KMS-11 (cell line): Measurements from ENCODE around the gene DIAPH2.

ENCODE experiments used
- H2AFZ ChIP-seq: fragments of 200-600 bp; sonication (generic); 2 replicates; pipeline ENCODE4 v1.6.1; 2016; ENCODE audit warnings: antibody characterized with exemption, mixed run types, low read depth
- H3K27ac ChIP-seq: fragments of 200-600 bp; sonication (generic); 2 replicates; pipeline ENCODE4 v1.6.1; 2016; ENCODE audit warnings: mild to moderate bottlenecking, mixed run types
- H3K27me3 ChIP-seq: fragments of 200-600 bp; sonication (generic); 2 replicates; pipeline ENCODE4 v1.6.1; 2017; ENCODE audit warnings: mild to moderate bottlenecking, low read depth, mixed run types, moderate library complexity; ENCODE audit not compliant: insufficient read depth
- H3K36me3 ChIP-seq: fragments of 200-600 bp; sonication (generic); 2 replicates; pipeline ENCODE4 v1.6.1; 2017; ENCODE audit warnings: mild to moderate bottlenecking, mixed run types; ENCODE audit not compliant: insufficient read depth
- H3K4me1 ChIP-seq: fragments of 200-600 bp; sonication (generic); 2 replicates; pipeline ENCODE4 v1.6.1; 2016; ENCODE audit warnings: mild to moderate bottlenecking, low read depth, mixed run types; ENCODE audit not compliant: poor library complexity, severe bottlenecking
- H3K4me2 ChIP-seq: fragments of 200-600 bp; sonication (generic); 2 replicates; pipeline ENCODE4 v1.7.0; 2016; ENCODE audit warnings: mild to moderate bottlenecking, mixed run types
- H3K4me3 ChIP-seq: fragments of 200-600 bp; sonication (generic); IDR thresholded peaks from 2 replicates; pipeline ENCODE4 v1.6.1; 2017; ENCODE audit warnings: low read depth, low read length, mixed read lengths; ENCODE audit not compliant: insufficient read depth
- H3K79me2 ChIP-seq: fragments of 200-600 bp; sonication (generic); 2 replicates; pipeline ENCODE4 v1.6.1; 2016; ENCODE audit warnings: low read depth, mixed run types; ENCODE audit not compliant: insufficient read depth
- H3K9ac ChIP-seq: fragments of 200-600 bp; sonication (generic); 2 replicates; pipeline ENCODE4 v1.6.1; 2016; ENCODE audit warnings: mild to moderate bottlenecking, mixed run types
- H4K20me1 ChIP-seq: fragments of 200-600 bp; sonication (generic); 2 replicates; pipeline ENCODE4 v1.6.1; 2016; ENCODE audit warnings: mild to moderate bottlenecking, mixed run types; ENCODE audit not compliant: insufficient read depth
- TF ChIP-seq, protein P1 (sequence below): fragments of 200-600 bp; sonication (generic); conservative IDR thresholded peaks from 2 replicates; pipeline ENCODE4 v1.6.1; 2017; ENCODE audit warnings: low read depth, mild to moderate bottlenecking, antibody characterized with exemption, low read length, moderate library complexity, mixed read lengths

DIAPH2 gene

GRCh38 chrX:96684339-96685209 is at the start of gene DIAPH2:
DIAPH2 (plus strand) TSS chrX:96684842.
- Histone ChIP-seq H3K36me3 (no peaks in the 10 kb centered on the region), H4K20me1 (no peaks in the 10 kb centered on the region), H3K9ac (peak within 1 kb of the TSS; percentile 75; the same call in 1 of the 2 replicates), H3K4me2 (peak within 1 kb of the TSS; percentile 56), H3K4me3 (no peak within 1 kb of the TSS), H3K27me3 (no peaks in the 10 kb centered on the region), H3K4me1 (peaks cover 12% of the 10 kb centered on the region), H3K79me2 (no peaks in the 10 kb centered on the region), H3K27ac (peak within 1 kb of the TSS; percentile 48), H2AFZ (peak within 1 kb of the TSS; percentile 81)
- TF ChIP-seq, protein P1, sequence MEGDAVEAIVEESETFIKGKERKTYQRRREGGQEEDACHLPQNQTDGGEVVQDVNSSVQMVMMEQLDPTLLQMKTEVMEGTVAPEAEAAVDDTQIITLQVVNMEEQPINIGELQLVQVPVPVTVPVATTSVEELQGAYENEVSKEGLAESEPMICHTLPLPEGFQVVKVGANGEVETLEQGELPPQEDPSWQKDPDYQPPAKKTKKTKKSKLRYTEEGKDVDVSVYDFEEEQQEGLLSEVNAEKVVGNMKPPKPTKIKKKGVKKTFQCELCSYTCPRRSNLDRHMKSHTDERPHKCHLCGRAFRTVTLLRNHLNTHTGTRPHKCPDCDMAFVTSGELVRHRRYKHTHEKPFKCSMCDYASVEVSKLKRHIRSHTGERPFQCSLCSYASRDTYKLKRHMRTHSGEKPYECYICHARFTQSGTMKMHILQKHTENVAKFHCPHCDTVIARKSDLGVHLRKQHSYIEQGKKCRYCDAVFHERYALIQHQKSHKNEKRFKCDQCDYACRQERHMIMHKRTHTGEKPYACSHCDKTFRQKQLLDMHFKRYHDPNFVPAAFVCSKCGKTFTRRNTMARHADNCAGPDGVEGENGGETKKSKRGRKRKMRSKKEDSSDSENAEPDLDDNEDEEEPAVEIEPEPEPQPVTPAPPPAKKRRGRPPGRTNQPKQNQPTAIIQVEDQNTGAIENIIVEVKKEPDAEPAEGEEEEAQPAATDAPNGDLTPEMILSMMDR: no peak

- no peak overlapping the region for H3K4me3 ChIP-seq
- no peaks in the 10 kb centered on the region for H3K36me3 ChIP-seq
- TF ChIP-seq, protein P1: no peak
- H3K27me3 ChIP-seq: no peaks in the 10 kb centered on the region
- no peak overlapping the region for H2AFZ ChIP-seq
- H4K20me1 ChIP-seq: no peaks in the 10 kb centered on the region
- H3K27ac ChIP-seq: no peak overlapping the region
- no peak overlapping the region for H3K9ac ChIP-seq
- H3K79me2 ChIP-seq: no peaks in the 10 kb centered on the region
- no peaks in the 10 kb centered on the region for H3K4me1 ChIP-seq
- no peak overlapping the region for H3K4me2 ChIP-seq
Observed at GRCh38 chrX:96650023-96650422, 34.6 kb upstream of the DIAPH2 start.

DNA sequence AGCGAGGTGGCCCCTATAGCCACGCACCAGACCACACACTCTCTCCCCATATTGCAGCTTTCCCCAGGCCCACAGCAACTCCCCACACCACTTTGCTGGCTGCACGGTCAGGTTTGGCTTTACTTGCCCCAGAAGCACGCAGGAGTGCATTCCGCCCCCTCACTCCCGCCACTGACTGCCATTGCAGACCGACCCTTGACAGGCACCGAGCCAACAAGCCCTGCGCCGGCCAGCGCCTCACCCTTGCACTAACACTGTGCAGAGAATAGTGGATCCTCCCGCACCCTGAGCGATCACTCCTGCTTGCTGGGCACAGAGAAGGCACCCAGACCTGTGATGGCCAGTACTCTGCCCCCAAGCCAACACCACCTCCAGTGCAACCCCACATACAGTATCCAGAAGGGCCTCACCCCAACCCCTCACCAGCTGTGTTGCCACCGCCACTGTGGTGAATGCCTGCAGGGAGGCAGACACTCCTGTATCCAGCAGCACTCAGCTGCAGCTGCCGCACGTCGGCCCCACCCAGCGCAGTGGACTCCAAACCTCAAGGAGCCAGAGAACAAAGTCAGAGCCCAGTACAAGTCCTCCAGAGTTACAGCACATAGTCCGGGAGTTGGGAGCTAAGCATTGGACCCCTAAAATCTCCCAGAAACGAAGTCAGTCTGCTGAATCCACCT is 28.6 kb upstream of the DIAPH2 start:
- Histone ChIP-seq H3K27me3 (no peaks in the 10 kb centered on the region), H3K4me3 (no peak overlapping the region), H3K9ac (no peak overlapping the region), H3K4me1 (no peaks in the 10 kb centered on the region), H3K4me2 (no peak overlapping the region), H3K27ac (no peak overlapping the region), H3K36me3 (no peaks in the 10 kb centered on the region), H2AFZ (no peak overlapping the region), H3K79me2 (no peaks in the 10 kb centered on the region), H4K20me1 (no peaks in the 10 kb centered on the region)
- TF ChIP-seq, protein P1: no peak

DNA sequence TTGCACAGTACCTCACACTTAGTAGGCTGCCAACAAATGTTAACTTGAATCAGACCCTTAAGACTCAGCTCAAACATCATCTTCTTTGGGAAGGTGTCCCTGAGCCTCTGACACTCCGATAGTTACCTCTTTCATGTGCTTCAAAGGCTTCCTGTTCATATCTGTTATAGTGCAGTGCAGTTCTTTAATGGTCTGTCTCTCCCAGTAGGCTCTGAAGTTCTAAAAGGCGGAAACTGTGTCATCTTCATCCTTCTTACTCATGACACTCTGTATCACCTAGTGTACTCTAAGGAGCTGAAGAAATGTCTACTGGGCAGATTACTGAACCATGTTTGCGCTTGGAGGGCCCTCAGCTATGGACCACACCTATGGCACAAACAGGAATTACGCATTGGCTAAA is 2.1 kb upstream of the DIAPH2 start:
- TF ChIP-seq, protein P1: no peak
- Histone ChIP-seq H3K4me1 (peaks cover 12% of the 10 kb centered on the region), H3K27ac (no peak overlapping the region), H4K20me1 (no peaks in the 10 kb centered on the region), H3K9ac (no peak overlapping the region), H3K36me3 (no peaks in the 10 kb centered on the region), H3K4me3 (no peak overlapping the region), H3K79me2 (no peaks in the 10 kb centered on the region), H3K27me3 (no peaks in the 10 kb centered on the region), H2AFZ (no peak overlapping the region), H3K4me2 (no peak overlapping the region)
